GM23248 (cell line): ENCODE data around the gene KCNMA1. TPM values are rescaled to one million over a fixed set of nuclear protein-coding genes. Genes with fewer than 3 reads are reported as not detected.

Experiments
- DNase-seq: peaks from one replicate; pipeline ENCODE4 v3.0.0-alpha.2; 2015
- H2AFZ ChIP-seq: fragments of 200-600 bp; sonication (generic); 2 replicates; pipeline ENCODE4 v1.6.1; 2016; ENCODE audit warnings: antibody characterized with exemption
- H3F3A ChIP-seq: fragments of 200-600 bp; sonication (generic); 2 replicates; pipeline ENCODE4 v1.6.1; 2016; ENCODE audit warnings: mild to moderate bottlenecking, antibody characterized with exemption, mixed run types; ENCODE audit not compliant: insufficient read depth
- H3K27ac ChIP-seq: fragments of 200-600 bp; sonication (generic); 2 replicates; pipeline ENCODE4 v1.5.1; 2016; ENCODE audit warnings: mild to moderate bottlenecking
- H3K27me3 ChIP-seq: fragments of 200-600 bp; sonication (generic); replicated peaks from 2 replicates; pipeline ENCODE4 v1.6.1; 2016; ENCODE audit warnings: mild to moderate bottlenecking; ENCODE audit not compliant: insufficient read depth
- H3K36me3 ChIP-seq: fragments of 200-600 bp; sonication (generic); 2 replicates; pipeline ENCODE4 v1.6.1; 2016; ENCODE audit warnings: low read depth, mild to moderate bottlenecking
- H3K4me1 ChIP-seq: fragments of 200-600 bp; sonication (generic); 2 replicates; pipeline ENCODE4 v1.6.1; 2016; ENCODE audit warnings: mild to moderate bottlenecking; ENCODE audit not compliant: insufficient read depth
- H3K4me2 ChIP-seq: fragments of 200-600 bp; sonication (generic); one replicate; pipeline ENCODE4 v1.6.1; 2016; ENCODE audit warnings: mild to moderate bottlenecking; ENCODE audit not compliant: unreplicated experiment
- H3K4me3 ChIP-seq: fragments of 200-600 bp; sonication (generic); 2 replicates; pipeline ENCODE4 v1.5.1; 2016; ENCODE audit warnings: mild to moderate bottlenecking
- H3K79me2 ChIP-seq: fragments of 200-600 bp; sonication (generic); 2 replicates; pipeline ENCODE4 v1.6.1; 2016; ENCODE audit warnings: mild to moderate bottlenecking; ENCODE audit not compliant: insufficient read depth
- H3K9ac ChIP-seq: fragments of 200-600 bp; sonication (generic); 2 replicates; pipeline ENCODE4 v1.6.1; 2016; ENCODE audit warnings: mild to moderate bottlenecking
- H3K9me2 ChIP-seq: fragments of 200-600 bp; sonication (generic); 2 replicates; pipeline ENCODE4 v1.6.1; 2016; ENCODE audit warnings: mixed run types, mild to moderate bottlenecking, moderate library complexity; ENCODE audit not compliant: insufficient read depth
- H3K9me3 ChIP-seq: fragments of 200-600 bp; sonication (generic); one replicate; pipeline ENCODE4 v1.6.1; 2017; ENCODE audit warnings: low read depth
- H4K20me1 ChIP-seq: fragments of 200-600 bp; sonication (generic); 2 replicates; pipeline ENCODE4 v1.6.0; 2016; ENCODE audit not compliant: insufficient read depth
- EZH2 ChIP-seq: fragments of 200-600 bp; sonication (generic); IDR thresholded peaks from 2 replicates; pipeline ENCODE4 v1.6.1; 2018; ENCODE audit warnings: antibody characterized with exemption, mild to moderate bottlenecking; ENCODE audit not compliant: insufficient read depth, poor library complexity, severe bottlenecking
- EZH2phosphoT487 ChIP-seq: fragments of 200-600 bp; sonication (generic); IDR thresholded peaks from 2 replicates; pipeline ENCODE4 v1.6.1; 2018; ENCODE audit warnings: antibody characterized with exemption, moderate library complexity, mild to moderate bottlenecking, low read depth; ENCODE audit not compliant: insufficient read depth
- WGBS, 2 experiments: methylation state at CpG; one replicate each; pipeline ENCODE4 v1.1.6; 2015 to 2017; ENCODE audit warnings: low lambda C conversion rate in 2 of 2, low coverage in 1 of 2; ENCODE audit errors: missing lambda C conversion rate in 2 of 2; 5-methylcytosine and 5-hydroxymethylcytosine counted together
- in situ Hi-C: fragments of 300-500 bp; cut with MboI; formaldehyde crosslinking; loops from 2 replicates; pipeline ENCODE4 v1.15.0; 2020
- polyA plus RNA-seq: library from polyadenylated mRNA; unstranded; fragments of >200 nt; fragmentation: Nextera tagmentation; extraction: Ambion mirVana; gene quantifications from 2 replicates; pipeline ENCODE4 v1.2.1, GENCODE V29; 2016
- small RNA-seq: library from RNA; depleted of rRNA; stranded (forward); fragments of <200 nt; gene quantifications from one replicate; pipeline ENCODE3, GENCODE V24; 2014; ENCODE audit warnings: low read depth, low replicate concordance
- total RNA-seq: library from RNA; depleted of rRNA; stranded (reverse); fragments of >200 nt; shearing (Covaris generic); gene quantifications from 2 replicates; pipeline ENCODE4 v1.2.3, GENCODE V29; 2014

The KCNMA1 gene
- total and polyA plus RNA-seq, 2 experiments from 2014 or later, result 14.2 to 25.1 TPM

GRCh38 chr10:76829724-76830123 is 807.9 kb downstream of the KCNMA1 start:
- no peak for DNase-seq
- no peaks in the 10 kb centered on the region for H3K36me3 ChIP-seq
- H2AFZ ChIP-seq, result no peak overlapping the region
- peaks cover 27% of the 10 kb centered on the region; the same call in 1 of the 2 replicates for H3K27me3 ChIP-seq
- no peak for TF ChIP-seq EZH2phosphoT487
- no peak for TF ChIP-seq EZH2
- H3F3A ChIP-seq, result no peaks in the 10 kb centered on the region
- in situ Hi-C loops, result no loop called here
- 63 to 64% methylated on average over 2 of the region's 2 CpGs for WGBS, 2 experiments
- no peak overlapping the region for H3K4me3 ChIP-seq
- H3K9ac ChIP-seq, result no peak overlapping the region
- no peaks in the 10 kb centered on the region for H3K9me2 ChIP-seq
- no peaks in the 10 kb centered on the region for H4K20me1 ChIP-seq
- H3K9me3 ChIP-seq, result no peaks in the 10 kb centered on the region
- H3K79me2 ChIP-seq, result no peaks in the 10 kb centered on the region
- no peak overlapping the region for H3K27ac ChIP-seq
- H3K4me2 ChIP-seq, result no peak overlapping the region
- H3K4me1 ChIP-seq, result no peaks in the 10 kb centered on the region

Small RNA genes within 50 kb of the gene (small RNA-seq; reads per million reads assigned to genes)
- gene ATP5MC1P8 (not detected), gene COX6CP15 (not detected), gene RF00322 (not detected), gene RNA5SP321 (not detected)
